Tibial nerve (tissue), 4 donors: ENCODE measurements around the gene CDYL. TPM values are rescaled to one million over a fixed set of nuclear protein-coding genes. Genes with fewer than 3 reads are reported as not detected.

Source experiments
- DNase-seq, 2 donors: peaks; one replicate each; pipeline ENCODE4 v3.0.0-alpha.2; 2019; ENCODE audit warnings: low spot score in 2 of 2
- H3K27ac ChIP-seq, 4 donors: fragments of 200-600 bp; sonication (generic) in 3 of 4; one replicate each; pipeline ENCODE4 v1.5.1; 2017 to 2019; ENCODE audit warnings: mild to moderate bottlenecking in 1 of 4
- H3K27me3 ChIP-seq, 2 donors: fragments of 200-600 bp; sonication (generic) in 1 of 2; one replicate each; pipeline versions ENCODE4 v1.5.1 to v1.6.0; 2017 to 2019
- H3K36me3 ChIP-seq, 3 donors: fragments of 200-600 bp; sonication (generic); one replicate each; pipeline ENCODE4 v1.5.1; 2018 to 2019
- H3K4me1 ChIP-seq, 4 donors: fragments of 200-600 bp; sonication (generic) in 3 of 4; one replicate each; pipeline ENCODE4 v1.5.1; 2017 to 2019
- H3K4me3 ChIP-seq, 4 donors: fragments of 200-600 bp; sonication (generic) in 3 of 4; one replicate each; pipeline ENCODE4 v1.5.1; 2017 to 2019; ENCODE audit warnings: mild to moderate bottlenecking in 1 of 4, moderate library complexity in 1 of 4
- H3K9me3 ChIP-seq, 4 donors: fragments of 200-600 bp; sonication (generic) in 3 of 4; one replicate each; pipeline ENCODE4 v1.5.1; 2017 to 2019
- CTCF ChIP-seq, 5 experiments: fragments of 200-600 bp in 3 of 5; fragments of 450-650 bp in 2 of 5; sonication (generic) in 3 of 5; IDR thresholded peaks; one replicate each; pipeline ENCODE4 v1.5.1; 2016 to 2019; ENCODE audit warnings: antibody characterized with exemption in 5 of 5, mild to moderate bottlenecking in 3 of 5, moderate library complexity in 2 of 5
- EP300 ChIP-seq, 2 donors: sonication (generic); formaldehyde crosslinking; IDR thresholded peaks; one replicate each; pipeline ENCODE4 v1.6.1; 2017; ENCODE audit warnings: antibody characterized with exemption in 2 of 2, mild to moderate bottlenecking in 1 of 2
- POLR2A ChIP-seq, 2 donors: fragments of 450-650 bp; IDR thresholded peaks; one replicate each; pipeline ENCODE4 v1.6.1; 2017; ENCODE audit warnings: antibody characterized with exemption in 2 of 2, mild to moderate bottlenecking in 2 of 2, moderate library complexity in 2 of 2
- WGBS, 2 donors: methylation state at CpG; one replicate each; pipeline ENCODE4 v1.1.5; 2018; 5-methylcytosine and 5-hydroxymethylcytosine counted together
- total RNA-seq, 4 donors: library from RNA; depleted of rRNA; stranded (reverse); fragments of >200 nt; gene quantifications; one replicate each; pipeline ENCODE4 v1.1.0, GENCODE V29; 2016

Gene CDYL
- total RNA-seq, 4 donors from 2014 or later = 20.3 to 37.5 (median 31.7) TPM

DNA sequence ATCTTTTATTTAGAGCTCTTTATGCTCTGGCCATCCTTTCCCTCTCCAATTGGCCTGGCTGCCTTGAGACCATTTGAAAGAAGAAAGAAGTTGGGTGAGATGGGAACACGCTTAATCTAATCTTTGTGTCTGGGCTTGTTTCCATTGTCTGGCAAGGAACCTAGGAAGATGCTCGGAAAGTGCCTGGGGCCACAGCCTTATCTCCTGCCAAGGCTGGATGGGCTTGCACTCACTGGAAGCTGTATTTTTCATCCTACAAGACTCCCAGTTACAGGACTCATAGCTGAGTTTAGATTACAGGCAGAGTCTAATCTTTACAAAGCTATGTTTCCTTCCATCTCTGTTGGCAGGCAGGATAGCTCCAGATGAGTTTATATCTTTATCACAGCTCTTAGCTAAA lies 33.1 kb upstream of the CDYL start:
- H3K36me3 ChIP-seq = no peaks in the 10 kb centered on the region
- H3K27me3 ChIP-seq = no peaks in the 10 kb centered on the region
- H3K4me3 ChIP-seq = no peak overlapping the region
- no peak for TF ChIP-seq EP300 (IDR thresholded peaks at IDR 0.05)
- TF ChIP-seq CTCF (IDR thresholded peaks at IDR 0.05) = no peak
- TF ChIP-seq POLR2A (IDR thresholded peaks at IDR 0.05) = no peak
- H3K9me3 ChIP-seq = no peaks in the 10 kb centered on the region
- 73 to 74% methylated on average over 2 of the region's 2 CpGs for WGBS, 2 donors
- DNase-seq = no peak
- H3K4me1 ChIP-seq = no peaks in the 10 kb centered on the region
- no peak overlapping the region for H3K27ac ChIP-seq

DNA sequence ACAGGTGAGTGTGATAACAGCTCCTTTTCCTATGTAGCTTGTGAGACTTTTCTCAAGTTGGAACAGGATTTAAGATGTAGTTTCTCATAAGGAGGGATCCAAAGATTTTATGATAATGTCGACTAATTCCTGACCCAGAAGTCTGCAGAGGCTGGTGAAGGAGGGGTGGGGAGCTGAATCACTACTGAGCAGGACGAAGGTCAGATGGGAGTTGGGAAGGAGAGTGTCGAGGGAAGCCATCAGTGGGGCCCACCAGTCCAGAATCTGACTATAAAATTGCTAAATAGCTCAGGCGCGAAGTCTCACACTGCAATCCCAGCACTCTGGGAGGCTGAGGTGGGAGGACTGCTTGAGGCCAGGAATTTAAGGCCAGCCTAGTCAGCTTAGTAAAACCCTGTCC lies 32.3 kb upstream of the CDYL start:
- Histone ChIP-seq H3K4me3 (no peak overlapping the region), H3K4me1 (no peaks in the 10 kb centered on the region), H3K36me3 (no peaks in the 10 kb centered on the region), H3K9me3 (no peaks in the 10 kb centered on the region), H3K27me3 (no peaks in the 10 kb centered on the region), H3K27ac (no peak overlapping the region)
- DNase-seq = no peak
- TF ChIP-seq CTCF (IDR thresholded peaks at IDR 0.05) (no peak), POLR2A (IDR thresholded peaks at IDR 0.05) (no peak), EP300 (IDR thresholded peaks at IDR 0.05) (no peak)
- WGBS, 2 donors = 68 to 73% methylated on average over 5 of the region's 5 CpGs

DNA sequence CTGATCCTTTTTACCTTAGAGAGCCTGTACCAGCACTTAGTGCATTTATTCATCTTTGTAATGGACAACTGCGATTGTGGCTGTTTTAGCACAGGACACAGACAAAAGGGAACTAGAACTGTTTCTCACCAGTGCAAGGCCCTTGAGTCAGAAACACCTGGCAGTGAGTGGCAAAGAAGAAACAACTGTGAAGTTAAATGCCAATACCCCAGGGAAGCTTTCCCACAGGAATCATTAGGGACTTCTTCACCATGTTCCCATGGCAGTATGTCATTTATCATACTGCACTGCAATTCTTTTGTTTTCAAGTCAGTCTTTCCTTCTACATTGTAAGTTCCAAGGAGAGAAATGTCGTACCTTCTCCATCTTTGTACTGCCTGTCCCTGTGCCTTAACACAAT lies 28.6 kb upstream of the CDYL start:
- Histone ChIP-seq H3K27ac (no peak overlapping the region), H3K4me3 (no peak overlapping the region), H3K4me1 (no peaks in the 10 kb centered on the region), H3K9me3 (no peaks in the 10 kb centered on the region), H3K27me3 (no peaks in the 10 kb centered on the region), H3K36me3 (no peaks in the 10 kb centered on the region)
- TF ChIP-seq CTCF (IDR thresholded peaks at IDR 0.05) (no peak), EP300 (IDR thresholded peaks at IDR 0.05) (no peak), POLR2A (IDR thresholded peaks at IDR 0.05) (no peak)
- no peak for DNase-seq
- 93 to 100% methylated on average over 2 of the region's 2 CpGs for WGBS, 2 donors

- Histone ChIP-seq H3K27me3 (no peaks in the 10 kb centered on the region), H3K27ac (no peak overlapping the region), H3K36me3 (no peaks in the 10 kb centered on the region), H3K4me1 (no peaks in the 10 kb centered on the region), H3K4me3 (no peak overlapping the region), H3K9me3 (no peaks in the 10 kb centered on the region)
- TF ChIP-seq CTCF (IDR thresholded peaks at IDR 0.05) (no peak), EP300 (IDR thresholded peaks at IDR 0.05) (no peak), POLR2A (IDR thresholded peaks at IDR 0.05) (no peak)
- DNase-seq = no peak
- 44 to 46% methylated on average over 7 of the region's 7 CpGs for WGBS, 2 donors
Observed at GRCh38 chr6:4751823-4752464, 24.3 kb upstream of the CDYL start.

DNA sequence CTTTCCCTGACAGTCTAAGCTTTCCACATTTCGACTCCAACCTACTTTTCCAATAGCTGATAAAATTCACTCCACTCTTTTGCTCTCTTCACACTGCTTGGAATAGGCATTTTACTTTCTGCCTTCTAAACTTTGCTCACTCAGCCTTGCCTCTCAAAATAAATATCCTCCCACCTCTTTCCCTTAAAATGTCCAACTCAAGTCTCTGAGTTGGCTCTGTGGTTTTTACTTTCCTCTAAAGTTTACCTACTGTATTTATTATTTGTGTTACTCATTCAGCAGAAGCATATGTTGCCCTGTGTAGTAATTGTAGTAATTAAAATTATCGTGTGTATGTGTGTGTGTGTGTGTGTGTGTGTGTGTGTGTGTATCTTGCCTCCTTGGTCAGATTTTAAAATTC lies 20.0 kb upstream of the CDYL start:
- 72 to 82% methylated on average over 2 of the region's 2 CpGs for WGBS, 2 donors
- Histone ChIP-seq H3K9me3 (no peaks in the 10 kb centered on the region), H3K4me3 (no peak overlapping the region), H3K4me1 (no peaks in the 10 kb centered on the region), H3K27me3 (no peaks in the 10 kb centered on the region), H3K27ac (no peak overlapping the region), H3K36me3 (no peaks in the 10 kb centered on the region)
- TF ChIP-seq EP300 (IDR thresholded peaks at IDR 0.05) (no peak), POLR2A (IDR thresholded peaks at IDR 0.05) (no peak), CTCF (IDR thresholded peaks at IDR 0.05) (no peak)
- no peak for DNase-seq
